IPS-NIHi11 (cell line): ENCODE data around the gene NANS.
"Not testable (repeated sequence)": the region's sequence is repeated elsewhere in the genome, so short reads cannot be mapped to it uniquely, and the experiment has no call there.

Source experiments
- DNase-seq: peaks from one replicate; pipeline ENCODE4 v3.0.0; 2012; ENCODE audit warnings: mixed read lengths, low spot score

The NANS gene

DNA sequence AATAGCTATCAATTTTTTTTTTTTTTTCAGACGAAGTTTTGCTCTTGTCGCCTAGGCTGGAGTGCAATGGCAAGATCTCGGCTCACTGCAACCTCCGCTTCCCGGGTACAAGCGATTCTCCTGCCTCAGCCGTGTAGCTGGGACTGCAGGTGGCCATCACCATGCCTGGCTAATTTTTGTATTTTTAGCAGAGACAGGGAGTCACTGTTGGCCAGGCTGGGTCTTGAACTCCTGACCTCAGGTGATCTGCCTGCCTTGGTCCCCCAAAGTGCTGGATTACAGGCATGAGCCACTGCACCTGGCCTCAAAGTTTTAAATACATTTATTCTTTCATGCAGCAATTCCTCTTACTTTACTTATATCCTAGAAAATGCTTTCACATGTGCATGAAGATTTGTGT, 44.9 kb downstream of the NANS start:
- no peak for DNase-seq

- peak; percentile 29 for DNase-seq
Measured at GRCh38 chr9:98101868-98102273, 45.3 kb downstream of the NANS start.

GRCh38 chr9:98104445-98104881, 47.9 kb downstream of the NANS start:
- no peak for DNase-seq

DNA sequence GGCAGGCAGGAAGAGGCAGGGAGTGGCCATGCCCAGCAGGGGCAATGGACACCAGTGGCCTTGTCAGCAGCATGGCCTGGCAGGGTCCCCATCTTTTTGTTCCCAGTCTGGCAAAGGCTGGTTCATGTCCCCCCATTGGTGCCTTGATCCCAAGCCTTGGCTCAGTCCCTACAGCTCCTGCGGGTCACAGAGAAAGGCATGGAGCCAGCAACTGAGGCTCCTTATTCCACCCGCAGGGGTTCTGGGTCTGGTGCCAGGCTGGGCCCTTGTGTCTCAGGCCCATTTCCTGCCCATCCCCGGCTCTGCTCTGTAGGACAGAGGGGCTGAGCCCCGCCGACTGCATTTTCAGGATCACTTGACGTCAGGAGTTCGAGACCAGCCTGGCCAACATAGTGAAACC, 48.5 kb downstream of the NANS start:
- DNase-seq = no peak

DNA sequence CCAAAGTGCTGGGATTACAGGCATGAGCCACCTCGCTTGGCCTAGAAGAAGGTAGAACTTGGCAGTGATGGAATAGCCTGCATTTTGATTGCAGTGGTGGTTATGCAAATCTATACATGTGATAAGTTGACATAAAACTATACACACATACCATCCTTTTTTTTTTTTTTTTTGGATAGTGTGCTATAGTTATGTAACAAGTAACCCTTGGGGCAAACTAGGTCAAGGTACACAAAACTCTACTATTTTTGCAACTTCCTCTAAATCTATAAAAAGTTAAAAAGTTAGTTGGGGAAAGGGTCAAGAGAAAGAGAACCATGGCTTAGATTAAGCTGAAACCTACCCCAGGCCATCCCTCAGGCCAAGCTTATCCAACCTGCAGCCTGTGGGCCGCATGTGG, 51.4 kb downstream of the NANS start:
- no peak for DNase-seq

GRCh38 chr9:98108531-98109031, 52.0 kb downstream of the NANS start:
- DNase-seq = no peak

- no peak for DNase-seq
Measured at GRCh38 chr9:98109052-98109451, 52.5 kb downstream of the NANS start.

DNA sequence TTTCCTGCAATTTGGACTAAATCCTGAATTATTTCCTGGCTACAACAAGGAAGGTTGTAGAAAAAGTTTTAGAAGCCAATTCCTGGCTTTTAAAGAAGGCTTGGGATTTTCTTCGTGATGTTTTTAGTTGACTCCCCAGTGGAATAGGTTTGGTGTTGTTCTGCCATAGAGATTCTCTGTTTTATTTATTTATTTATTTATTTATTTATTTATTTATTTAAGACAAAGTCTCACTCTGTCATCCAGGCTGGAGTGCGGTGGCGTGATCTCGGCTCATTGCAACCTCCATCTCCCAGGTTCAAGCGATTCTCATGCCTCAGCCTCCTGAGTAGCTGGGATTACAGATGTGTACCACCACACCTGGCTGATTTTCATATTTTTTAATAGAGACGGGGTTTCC, 60.6 kb downstream of the NANS start:
- DNase-seq = not testable (repeated sequence)

DNA sequence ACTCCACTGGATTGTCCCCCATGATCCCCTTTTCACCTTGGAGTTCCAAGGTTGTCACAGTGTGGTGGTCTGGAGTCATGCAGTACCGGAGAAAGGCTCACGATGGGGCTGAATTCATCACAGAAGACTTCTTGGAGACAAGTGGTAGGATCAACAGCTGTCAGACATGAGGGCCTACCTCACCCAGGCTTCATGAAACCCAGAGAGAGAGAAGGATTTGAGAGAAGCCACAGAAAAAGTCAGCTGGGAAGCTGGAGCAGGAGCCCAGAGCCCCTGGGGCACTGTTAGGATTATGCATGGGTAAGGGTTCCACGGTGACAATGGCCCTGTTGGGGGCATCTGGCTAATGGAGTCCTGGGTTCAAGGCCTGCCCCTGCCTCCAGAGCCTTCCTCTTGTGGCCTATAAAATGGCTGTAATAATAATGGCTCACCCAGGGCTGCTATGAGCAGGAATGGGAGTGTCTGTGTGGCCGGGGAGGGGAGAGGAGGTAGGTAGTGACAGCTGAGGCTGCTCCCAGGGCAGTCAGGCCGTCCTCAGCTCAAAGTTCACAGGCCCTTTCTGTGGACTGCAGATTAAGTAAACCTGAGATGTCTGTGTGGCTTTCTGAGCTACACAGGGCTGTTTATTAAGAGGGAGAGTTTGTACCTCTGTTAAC, 61.6 kb downstream of the NANS start:
- DNase-seq = no peak

DNA sequence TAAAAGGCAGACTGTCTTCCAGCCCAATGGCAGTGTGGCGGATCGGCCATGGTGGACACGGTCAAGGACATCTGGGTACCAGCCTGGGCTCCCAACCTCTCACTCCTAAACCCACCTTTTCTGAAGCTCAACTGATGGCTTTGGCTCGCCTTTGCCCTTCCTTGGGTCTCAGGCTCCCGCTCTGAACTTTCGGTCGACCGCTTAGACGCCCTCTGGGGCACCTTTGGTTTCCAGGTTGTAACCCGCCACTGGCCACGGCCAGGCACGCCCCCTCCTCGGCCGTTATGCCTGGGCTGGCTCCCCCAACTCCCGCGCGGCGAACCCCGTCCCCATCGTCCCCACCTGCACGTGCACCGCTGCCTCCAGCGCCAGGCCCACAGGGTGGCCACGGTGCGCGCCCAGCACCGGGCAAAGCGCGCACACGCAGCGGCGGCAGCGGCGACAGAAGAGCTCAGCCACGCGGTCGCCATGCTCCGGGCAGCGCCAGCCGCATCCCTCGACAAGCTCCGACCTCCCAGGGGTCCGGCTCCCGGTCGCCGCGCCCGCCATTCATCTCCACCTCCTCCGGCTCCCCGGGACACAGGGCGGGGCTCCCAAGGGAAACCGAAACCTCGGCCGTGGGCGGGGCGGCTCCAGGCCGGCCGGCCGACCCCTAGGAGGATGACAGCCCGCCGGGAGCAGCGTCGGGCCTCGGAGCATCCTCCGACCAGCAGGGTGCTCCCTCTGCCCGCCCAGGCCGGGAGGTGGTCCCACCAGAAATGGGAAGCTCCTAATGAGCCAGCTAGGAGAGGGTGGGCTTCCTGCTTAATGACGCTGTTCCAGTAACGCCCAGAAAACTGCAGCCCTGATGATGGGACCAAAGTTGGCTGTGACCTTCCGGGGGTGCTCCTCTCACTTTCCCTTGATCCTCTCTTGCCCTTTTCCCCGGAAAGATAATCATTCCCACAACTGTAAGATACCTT, 62.4 kb downstream of the NANS start, which contains the start of gene TRIM14:
TSS of gene TRIM14 (minus strand) at position 583 of the 962 bp plus-strand sequence. CDS start at position 549, 34 bp downstream.
- DNase-seq = peak; percentile 88

GRCh38 chr9:98120476-98120875, 63.9 kb downstream of the NANS start:
- DNase-seq = no peak

- no peak for DNase-seq
Measured at GRCh38 chr9:98121058-98121457, 64.5 kb downstream of the NANS start.

DNA sequence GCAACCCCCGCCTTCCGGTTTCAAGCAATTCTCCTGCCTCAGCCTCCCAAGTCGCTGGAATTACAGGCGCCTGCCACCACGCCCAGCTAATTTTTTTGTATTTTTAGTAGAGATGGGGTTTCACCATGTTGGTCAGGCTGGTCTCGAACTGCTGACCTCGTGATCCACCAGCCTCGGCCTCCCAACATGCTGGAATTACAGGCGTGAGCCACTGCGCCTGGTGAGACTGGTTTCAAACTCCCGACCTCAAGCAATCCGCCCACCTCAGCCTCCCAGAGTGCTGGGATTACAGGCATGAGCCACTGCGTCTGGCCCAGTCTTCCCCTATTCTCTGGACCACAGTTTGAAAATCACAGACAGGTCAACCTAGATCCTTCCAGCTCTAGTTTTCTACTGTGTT, 67.6 kb downstream of the NANS start:
- not testable (repeated sequence) for DNase-seq

DNA sequence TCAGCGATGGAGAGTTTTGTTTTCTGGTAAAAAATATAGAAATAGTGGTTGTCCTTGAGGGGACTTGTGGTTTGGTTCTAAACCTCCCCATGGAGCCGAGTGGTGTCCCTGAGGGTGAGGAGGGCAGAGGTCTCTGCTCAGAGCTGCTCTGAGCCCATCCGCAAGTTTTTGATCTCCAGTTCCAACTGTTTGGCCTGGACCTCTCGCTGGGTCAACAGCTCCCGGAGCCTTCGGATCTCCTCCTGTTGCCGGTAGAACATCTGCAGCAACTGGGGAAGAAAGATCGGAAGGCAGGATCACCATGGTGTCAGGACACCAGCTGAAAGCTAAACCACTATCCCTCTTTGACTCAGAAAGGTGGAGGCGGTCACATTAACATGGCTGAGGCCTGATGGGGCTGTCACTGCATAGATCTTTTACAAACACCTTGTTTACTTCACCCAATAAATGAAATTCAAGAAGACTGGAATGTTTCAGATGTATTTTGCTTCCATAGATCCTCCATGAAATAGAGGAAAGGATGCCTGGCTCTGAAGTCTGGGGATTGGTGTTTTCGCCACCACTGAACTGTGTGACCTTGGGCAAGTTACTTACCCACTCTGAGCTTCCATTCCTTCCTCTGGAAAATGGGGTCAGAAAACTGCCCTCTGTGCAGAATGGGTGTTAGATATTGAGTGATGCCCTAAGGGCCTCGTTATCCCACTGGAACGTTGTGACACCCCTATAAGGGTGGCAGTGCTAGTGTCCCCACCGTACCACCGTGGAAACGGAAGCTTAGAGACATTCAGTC, 68.3 kb downstream of the NANS start:
- DNase-seq = no peak

- no peak for DNase-seq
Measured at GRCh38 chr9:98127226-98127625, 70.7 kb downstream of the NANS start.

GRCh38 chr9:98128316-98128715, 71.8 kb downstream of the NANS start:
- no peak for DNase-seq

DNA sequence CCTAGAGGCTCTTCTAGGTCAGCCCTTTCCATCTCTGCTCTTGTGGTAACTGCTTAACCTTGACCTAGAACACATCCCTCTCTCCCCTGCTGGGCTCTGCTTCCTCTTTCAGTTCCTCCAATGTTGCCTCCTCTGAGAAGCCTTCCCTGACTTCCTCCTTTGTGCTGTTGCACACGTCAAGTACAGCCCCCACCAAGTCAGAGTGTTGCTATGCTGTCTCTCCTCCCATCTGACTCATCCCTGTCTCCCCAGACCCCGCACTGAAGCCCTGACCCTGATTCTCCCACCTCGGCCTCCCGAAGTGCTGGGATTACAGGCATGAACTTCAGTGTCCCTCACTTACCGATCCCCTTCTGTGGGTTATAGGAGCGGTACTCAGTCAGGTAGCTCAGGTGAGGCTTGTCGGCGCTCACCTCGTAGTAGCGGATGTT, 72.9 kb downstream of the NANS start:
- no peak for DNase-seq

DNA sequence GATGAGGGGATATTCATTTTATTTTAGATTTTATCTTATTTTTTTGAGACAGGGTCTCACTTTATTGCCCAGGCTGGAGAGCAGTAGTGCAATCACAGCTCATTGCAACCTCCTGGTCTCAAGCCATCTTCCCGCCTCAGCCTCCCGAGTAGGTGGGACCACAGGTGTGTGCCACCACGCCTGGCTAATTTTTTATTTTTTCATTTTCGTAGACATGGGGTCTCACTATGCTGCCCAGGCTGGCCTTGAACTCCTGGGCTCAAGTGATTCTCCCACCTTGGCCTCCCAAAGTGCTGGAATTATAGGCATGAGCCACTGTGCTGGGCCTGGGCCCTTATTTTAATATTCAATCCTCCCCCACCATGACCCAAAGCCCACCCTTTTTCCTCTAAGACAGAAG, 73.5 kb downstream of the NANS start:
- not testable (repeated sequence) for DNase-seq

- no peak for DNase-seq
Measured at GRCh38 chr9:98130576-98131228, 74.2 kb downstream of the NANS start.

DNA sequence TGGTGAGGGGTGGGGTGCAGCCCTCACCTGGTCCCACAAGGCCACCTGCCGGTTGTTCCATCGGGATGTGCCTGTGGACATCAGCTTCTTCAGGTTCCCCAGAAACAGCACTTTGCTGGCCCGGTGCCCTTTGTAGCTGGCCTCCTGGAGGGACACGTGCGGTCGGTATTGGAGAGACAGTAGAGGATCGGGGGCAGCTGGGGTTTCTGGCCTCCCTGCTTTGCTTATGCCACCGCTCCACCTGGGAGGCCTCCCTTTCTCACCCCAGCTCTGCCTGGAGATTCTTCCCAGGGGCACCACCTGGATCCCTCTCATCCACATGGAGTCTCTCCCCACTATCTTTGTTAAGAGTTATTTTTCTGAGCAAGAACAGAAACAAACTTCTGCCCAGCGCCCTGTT, 75.6 kb downstream of the NANS start:
- no peak for DNase-seq
